Effector CD8-positive, alpha-beta T cell (primary cell): Measurements from ENCODE around the gene CLMP.

ENCODE experiments used
- DNase-seq: peaks from one replicate; lab custom pipeline; 2025; lab: John Stamatoyannopoulos, UW

The CLMP gene

DNA sequence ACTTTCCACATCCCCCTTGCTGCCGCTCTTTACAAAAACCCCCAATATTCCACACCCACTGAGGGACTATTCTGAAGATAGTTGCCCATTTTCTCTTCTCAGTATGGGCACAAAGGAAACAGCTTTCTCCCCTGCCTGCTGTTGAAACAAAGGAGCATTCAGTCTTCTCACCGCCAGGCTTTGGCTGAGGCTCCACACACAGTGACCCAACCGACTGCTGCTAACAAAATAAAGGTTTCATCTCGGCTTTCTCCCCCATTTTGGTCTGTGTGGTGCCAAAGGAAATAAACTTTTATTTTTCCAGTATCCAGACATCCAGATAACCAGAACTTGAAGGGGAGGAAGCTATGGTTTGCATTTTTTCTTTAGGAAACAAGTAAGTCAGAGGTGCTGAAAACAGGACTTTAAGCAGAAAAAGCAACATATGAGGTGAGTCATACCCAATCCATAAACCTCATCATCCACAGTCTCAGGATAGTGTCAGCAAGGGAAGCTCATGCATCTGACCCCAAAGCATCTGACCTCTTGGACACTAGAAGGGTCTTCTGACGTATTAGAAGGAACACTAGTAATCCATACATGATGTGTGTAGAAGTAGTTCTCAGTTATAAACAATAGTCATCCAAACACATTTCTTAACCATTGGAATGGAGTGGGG lies 6.4 kb downstream of the CLMP start:
- no peak for DNase-seq

DNA sequence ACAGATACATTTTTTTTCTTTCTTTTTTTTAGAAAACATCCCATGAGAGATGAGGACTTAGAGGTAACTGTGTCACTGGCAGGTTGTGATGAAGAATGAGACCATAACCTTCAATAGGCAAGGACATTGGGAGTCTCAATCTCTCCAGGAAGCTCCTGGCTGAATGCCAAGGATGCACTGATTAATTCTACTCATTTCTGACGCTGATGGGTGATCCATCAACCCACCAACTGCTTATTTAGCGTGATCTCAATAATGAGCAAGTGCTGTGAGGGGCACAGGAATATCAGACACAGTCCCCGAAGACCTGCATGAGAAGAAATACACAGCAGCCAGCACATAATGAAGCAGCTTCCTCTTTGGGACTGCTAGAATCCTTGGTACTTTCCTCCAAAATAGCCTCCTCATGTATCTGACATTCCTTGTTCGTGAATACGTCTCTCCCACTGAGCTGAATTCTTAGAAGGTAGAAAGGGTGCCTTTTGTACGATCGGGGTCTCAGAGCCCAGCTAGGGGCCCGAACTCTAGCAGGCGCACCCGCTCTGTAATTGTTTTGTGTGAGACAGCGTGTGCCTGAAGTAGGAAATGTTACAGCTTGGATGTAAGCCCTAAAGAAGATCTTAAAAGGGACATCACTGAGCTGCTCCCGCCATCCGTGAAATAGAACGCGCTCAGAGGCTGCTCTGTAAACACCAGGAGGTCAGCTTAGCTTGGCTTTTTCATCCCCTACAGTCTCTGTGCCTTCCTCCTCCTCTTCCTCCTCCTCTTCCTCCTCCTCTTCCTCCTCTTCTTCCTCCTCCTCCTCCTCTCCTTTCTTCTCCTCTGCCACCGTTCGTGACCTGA lies 7.2 kb downstream of the CLMP start:
- no peak for DNase-seq

DNA sequence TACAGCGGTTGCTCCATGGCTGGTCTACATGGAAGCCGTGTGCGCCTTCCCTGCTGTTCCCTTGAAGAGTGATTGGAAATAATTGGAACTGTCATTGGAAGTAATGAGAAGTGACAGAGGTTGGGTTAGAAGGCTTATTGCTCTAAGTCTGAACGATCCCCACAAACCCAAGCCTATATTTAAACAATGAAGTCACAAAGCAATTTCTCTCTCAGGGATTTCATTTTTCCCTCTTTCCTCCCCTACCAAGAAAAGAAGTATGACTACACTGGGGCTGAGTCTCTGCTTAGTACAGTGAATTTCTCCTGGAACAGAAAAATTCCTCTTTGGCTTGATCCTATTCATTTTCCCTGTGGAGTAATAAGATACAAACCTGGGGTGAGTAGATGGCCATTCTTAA lies 7.8 kb downstream of the CLMP start:
- DNase-seq = no peak

DNA sequence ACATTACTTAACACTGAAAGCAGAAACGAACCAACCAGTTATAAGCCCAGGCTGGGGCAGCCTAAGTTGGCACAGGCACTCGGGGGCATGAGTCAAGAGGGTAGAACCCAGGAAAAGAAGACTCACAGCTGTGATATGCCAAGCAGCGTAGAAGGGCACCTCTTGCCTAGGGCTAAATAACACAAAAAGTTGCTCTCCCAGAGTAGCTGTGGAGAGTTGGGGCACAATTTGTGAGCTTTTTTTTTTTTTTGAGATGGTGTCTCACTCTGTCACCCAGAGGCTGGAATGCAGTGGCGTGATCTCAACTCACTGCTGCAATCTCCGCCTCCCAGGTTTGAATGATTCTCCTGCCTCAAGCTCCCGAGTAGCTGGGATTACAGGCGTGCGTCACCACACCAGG lies 8.8 kb downstream of the CLMP start:
- DNase-seq = no peak

DNA sequence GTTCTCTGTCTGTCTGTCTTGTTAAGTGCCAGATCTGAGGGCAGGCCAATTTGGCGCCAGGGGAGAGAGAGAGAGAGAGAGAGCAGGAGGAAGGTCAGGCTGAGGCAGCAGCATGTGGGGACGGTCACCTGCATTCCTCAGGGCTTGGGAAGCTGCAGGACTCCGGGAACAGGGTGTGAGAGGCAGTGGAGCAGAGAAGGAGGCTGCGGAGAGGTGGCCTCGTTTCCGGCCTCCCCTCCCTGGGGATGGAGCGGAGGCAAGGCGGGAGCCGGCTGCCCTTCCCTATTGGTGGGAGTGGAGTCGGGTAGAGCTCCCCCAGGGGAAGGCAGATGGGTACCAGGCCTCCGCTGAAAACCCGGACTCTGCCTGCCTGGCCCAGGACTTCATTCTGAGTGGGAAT lies 9.7 kb downstream of the CLMP start:
- no peak for DNase-seq

DNA sequence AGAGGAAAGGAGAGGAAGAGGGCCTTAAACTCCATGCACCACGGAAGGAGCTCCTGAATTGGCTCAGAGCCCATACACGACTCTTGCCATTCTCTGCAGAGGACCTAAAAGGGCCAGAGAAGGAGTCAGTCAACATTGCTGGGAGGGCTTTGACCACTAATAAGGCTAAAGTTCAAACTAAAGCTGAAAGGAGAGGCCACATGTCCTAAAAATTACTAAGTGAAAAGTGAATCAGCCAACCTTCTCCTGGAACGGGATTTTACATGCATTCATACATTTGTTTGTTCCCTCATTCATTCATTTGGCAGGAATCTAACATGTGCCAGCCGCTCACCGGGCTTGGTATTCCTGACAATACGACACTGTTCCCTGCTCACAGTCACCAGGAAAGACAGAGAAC lies 10.5 kb downstream of the CLMP start:
- no peak for DNase-seq

DNA sequence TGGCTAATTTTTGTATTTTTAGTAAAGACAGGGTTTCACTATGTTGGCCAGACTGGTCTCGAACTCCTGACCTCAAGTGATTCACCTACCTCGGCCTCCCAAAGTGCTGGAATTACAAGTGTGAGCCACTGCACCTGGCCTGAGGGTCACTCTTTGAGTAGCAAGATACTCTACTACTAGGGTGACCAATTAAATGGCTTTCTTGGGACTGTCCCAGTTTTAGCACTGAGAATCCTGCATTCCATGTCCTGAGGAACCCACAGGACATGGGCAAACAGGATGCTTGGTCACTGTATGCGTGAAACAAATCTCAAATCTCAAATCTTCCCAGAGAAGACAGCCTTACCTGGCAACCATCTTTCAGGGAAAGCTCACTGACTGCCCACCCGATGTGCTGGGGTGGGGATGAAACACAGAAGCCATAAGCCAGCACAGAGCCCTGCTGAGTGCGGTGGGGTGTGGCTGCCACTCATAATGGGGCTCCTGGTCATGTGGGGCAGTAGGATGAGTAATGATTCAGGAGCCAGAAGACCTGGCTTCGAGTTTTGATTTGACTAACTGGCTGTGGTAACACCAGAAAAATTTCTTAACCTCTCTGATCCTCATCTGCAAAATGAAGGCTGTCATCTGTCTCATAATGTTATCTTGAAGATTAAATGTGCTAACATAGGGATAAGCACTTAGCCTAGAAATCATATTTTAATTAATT lies 11.5 kb downstream of the CLMP start:
- no peak for DNase-seq

DNA sequence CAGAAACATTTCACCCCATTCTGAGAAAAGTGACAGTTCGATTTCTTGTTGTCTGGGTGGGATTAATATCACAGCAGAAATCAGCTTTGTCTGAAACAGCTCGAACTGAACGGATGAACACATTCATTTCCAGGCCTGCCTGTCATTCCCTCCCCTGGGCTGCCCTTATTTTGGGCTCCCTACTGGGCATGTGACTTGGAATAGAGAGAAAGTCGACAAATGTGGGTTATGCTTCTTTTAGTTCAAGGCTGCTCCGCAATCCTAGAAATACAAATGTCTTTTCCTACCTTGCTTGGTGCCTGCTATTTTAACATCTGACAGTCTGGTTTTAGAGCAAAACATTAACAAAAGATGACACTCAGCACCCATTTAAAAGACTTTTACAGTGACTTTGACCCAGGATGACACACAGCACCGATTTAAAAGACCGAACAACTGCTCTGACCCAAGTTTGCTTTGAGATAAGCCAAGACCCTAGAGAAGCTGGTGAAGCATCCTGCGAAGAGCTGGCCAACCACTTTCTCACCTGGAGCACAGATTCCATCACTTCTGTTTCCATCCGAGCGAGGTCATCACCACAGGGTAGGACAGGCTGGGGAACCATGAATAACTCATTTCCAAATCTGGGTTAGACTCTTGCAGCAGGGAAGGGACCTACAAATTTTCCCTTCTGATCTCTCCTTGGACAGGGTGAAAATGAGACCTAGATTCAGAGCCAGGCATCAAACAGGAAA lies 13.1 kb downstream of the CLMP start:
- DNase-seq = no peak

DNA sequence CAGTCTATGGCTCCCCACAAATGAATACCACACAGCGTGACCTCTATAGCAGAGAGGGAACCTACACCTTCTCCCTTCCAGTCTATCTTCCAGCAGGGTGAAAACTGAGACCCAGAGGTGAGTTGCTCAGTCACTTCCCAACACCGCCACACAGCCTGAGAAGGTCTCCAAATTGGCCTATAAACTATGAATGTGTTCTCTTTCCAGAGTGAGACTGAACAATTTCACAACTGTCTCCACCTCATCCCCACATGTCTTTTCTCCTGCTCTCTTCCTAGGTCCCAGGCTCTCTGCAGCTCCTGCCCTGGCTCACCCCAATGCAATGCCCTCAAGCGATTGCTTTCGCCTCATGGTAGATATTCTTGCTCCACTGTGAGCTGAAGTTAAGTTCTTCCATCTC lies 14.0 kb downstream of the CLMP start:
- no peak for DNase-seq

DNA sequence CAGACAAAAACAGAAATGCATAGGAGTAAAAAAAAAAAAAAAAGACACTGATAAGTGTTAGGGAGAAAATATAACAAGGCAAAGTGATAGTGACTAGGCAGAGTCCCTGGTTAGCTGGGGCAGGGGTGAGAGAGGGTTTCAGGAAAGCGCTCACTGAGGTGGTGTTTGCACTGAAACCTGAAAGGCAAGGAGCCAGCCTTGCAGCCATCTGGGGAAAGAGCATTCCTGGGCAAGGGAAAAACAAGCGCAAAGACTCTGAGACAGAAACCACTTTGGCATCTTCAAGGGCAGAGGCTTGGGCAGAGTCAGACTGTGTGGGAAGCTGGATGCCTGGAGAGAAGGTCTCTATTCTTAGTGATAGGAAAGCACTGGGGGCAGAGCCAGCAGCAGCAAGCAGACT lies 14.5 kb downstream of the CLMP start:
- no peak for DNase-seq

DNA sequence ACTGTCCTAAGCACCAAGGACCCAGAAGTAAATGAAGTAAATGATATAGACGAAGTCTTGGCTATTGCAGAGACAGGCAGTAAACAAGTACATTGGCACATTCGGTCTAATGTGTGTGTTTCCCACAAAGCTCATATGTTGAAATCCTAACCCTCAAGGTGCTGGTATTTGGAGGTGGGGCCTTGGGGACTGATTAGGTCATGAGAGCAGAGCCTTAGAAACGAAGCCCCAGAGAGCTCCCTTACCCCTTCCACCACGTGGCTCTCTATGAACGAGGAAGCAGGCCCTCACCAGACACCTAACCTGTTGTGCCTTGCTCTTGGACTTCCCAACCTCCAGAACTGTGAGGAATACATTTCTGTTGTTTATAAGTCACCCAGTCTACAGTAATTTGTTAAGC lies 14.9 kb downstream of the CLMP start:
- no peak for DNase-seq

DNA sequence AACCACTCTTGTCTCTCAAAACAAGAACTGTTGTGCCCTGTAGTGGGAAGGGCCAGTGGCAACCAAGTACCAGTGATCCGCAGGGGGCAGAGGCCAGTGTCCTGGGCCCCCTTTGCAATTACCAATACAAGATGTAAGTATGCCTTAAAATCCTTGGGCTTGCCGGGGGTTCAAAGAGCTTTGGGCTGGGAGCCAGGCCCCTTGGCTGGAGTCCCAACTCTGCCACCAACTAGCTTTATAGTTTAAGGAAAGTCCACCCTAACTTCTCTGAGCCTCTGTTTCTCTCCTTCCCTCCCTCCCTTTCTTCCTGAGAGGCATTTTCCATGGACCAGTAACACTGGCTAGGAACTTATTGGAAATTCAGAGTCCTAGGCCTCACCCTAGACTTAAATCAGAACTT lies 15.5 kb downstream of the CLMP start:
- no peak for DNase-seq

DNA sequence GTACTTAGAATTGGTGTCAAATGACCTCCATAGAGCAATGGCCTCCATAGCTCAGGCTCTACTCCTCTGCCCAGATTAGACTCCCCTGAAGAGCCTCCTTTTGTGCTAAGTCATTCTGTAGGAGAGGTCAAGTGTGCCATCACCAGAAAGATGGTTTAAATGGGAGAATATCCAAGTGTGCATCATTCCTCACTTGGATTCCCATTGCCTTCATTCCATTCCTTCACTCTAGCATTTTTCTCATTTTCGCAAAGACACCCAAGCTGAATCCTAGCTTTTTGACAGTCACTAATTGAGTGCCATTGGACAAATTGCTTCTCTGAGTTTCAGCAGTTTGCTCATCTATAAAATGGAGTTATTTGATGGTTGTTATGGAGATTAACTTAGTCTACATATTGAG lies 16.9 kb downstream of the CLMP start:
- DNase-seq = no peak

DNA sequence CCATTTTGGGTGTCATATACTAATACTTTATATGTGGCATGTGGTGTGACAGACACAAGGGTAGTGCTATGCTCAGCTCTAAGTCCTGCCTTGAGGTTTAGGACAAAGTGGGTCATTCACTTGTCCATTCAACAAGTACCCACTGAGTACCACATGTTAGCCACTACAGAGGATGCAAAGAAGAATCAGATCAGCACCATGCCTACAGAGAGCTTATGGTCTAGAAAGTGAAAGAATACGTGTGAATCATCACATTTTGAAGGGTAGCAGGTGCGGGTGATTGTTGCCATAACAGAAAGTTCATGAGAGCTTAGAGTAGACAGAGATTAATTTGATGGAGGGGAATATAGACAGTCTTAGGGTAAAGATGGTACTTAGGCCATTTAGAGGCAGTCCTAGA lies 18.3 kb downstream of the CLMP start:
- DNase-seq = no peak

DNA sequence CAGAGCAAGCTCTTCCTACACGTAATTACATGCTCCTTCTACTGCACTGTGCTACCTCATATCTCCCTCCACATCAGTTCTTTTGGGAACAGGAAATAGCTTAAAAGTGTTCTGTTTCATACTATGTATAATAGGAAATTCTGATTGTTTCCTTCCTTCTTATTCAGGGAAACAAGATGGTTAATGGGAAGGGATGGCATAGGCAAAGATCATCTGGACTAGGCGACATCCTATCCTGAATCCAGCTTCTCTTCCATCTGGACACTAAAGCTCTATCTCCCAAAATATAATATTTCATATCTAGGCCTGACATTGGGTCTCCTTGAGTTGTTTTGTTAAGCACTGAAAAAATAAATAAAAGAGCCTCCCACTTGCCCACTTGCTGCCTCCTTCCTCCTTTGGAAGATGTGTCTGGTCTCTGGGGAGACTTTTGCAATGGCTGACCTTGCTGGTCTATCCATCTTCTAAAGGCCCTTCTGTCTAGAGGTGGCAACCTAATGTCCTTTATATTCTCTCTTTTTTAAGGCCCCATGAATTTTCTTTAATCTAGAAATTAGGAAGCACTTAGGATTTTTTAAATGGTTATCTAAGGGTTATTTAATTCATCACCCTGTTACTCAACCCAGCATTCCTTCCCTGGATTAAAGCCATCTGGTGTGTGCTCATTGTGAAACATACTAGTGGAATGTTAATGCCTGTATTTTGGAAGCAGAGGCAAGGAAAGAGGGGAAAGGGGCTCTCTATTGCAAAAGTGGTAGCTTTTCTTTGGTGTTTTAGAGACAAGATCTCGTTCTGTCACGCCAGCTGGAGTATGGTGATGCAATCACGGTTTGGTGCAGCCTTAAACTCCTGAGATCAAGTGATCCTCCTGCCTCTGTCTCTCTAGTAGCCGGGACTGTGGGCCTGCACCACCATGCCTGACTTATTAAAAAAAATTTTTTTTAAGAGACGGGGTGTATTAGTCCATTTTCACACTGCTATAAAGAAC lies 20.6 kb downstream of the CLMP start:
- no peak for DNase-seq

DNA sequence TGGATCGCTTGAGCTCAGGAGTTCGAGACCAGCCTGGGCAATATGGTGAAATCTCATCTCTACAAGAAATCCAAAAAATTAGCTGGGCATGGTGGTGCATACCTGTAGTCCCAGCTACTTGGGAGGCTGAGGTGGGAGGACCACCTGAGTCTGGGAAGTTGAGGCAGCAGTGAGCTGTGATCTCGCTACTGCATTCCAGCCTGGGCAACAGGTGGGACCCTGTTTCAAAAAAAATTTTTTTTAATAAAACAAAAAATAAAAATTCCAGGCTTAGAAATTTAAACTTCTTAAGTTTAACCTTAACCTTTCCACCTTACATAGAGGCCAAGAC lies 21.2 kb downstream of the CLMP start:
- DNase-seq = no peak

DNA sequence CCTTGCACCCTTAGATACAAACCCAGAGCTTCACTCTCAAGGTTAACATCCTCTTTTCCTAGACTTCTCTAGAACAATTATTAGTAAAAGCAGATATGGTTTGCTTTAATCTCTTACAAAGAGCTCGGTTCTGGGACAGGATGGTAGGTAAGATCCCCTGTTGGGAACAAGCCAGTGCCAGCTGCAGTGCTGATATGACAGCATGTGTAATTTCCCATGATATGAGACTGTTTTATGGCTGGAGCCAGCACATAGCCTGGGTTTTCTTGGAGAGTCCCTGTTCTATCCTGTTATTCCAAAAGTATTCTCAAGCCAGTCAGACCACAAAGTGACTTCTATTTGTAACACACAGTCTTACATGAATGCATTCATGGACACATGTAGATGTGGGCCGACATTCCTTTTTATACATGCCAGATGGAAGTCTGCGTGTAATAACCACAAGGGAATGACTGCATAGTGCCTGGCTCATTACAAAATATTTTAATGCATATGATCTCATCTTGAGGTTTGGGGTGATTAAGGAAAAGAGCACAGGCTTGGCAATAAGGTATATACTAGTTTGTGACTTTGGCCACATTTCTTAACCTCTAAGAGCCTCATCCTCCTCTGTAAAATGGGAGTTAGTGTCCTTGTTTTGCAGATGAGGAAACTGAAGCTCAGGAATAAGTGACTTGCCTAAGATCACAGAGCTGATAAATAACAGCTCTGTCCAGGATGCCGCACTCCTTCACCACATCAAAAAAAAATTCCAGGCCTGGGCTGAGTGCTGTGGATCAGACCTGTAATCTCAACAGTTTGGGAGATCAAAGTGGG lies 21.8 kb downstream of the CLMP start:
- no peak for DNase-seq

DNA sequence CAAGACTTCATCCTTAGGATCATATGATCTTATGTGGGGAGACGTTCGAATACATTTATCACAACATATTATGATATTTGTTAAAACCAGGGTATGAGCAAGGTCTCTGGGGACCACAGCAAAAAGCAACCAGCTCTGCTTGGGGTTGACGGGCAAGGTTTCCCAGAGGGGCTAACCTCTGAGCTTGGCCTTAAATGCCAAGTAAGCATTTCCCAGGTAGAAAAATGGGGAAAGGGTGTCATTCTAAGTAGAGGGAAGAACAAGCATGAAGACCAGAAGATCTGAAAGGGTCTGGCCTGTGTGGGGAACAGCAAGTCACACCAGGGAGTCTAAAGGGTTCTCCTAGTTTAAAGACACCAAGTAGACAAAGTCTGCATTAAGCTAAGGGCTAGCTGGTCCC lies 24.1 kb downstream of the CLMP start:
- DNase-seq = no peak

DNA sequence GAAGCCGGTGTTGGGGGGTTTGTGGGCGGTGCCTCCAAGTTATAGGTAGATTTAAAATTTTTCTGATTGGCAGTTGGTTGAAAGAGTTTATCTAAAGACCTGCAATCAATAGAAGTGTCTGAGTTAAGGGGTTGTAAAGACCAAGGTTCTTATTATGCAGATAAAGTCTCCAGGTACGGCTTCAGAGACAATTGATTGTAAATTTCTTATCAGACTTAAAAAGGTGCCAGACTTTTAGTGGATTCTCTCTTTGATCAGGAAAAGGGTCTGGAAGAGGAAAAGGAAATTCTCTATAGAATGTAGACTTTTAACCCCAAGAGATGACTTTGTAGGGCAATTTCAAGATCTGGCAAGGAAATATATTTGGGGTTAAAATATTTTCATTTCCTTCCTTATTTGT lies 25.2 kb downstream of the CLMP start:
- no peak for DNase-seq

DNA sequence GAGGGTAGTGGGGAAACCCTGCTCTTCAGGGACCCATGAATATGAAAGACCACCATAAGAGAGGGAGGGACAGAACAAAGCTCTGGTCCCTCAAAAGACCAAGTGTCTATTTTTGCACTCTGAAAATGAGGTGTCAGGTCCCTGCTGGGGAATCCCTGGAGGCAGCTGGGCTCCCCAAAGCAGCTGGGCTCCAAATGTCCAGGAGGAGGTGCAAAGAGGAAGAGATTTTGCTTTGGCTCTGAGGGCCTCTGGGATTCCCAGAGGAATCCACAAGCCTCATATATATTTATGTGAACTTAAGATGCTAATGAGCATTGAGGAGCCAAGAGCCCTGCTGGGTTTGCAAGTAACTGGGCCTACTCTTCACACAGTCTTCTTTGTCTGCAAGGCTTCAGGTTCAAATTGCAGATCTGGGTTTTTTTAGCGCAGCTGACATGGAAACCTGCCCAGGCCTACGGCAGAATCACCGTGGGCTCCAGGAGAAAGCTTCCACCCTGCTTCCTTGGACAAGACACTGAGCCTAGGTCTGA lies 26.0 kb downstream of the CLMP start:
- DNase-seq = no peak
